ENCODE results near the gene AMDHD2. TPM values are rescaled to one million over a fixed set of nuclear protein-coding genes. Genes with fewer than 3 reads are reported as not detected.

The AMDHD2 gene
- total RNA-seq, 1 donor from 2014 or later = 46.4 TPM

DNA sequence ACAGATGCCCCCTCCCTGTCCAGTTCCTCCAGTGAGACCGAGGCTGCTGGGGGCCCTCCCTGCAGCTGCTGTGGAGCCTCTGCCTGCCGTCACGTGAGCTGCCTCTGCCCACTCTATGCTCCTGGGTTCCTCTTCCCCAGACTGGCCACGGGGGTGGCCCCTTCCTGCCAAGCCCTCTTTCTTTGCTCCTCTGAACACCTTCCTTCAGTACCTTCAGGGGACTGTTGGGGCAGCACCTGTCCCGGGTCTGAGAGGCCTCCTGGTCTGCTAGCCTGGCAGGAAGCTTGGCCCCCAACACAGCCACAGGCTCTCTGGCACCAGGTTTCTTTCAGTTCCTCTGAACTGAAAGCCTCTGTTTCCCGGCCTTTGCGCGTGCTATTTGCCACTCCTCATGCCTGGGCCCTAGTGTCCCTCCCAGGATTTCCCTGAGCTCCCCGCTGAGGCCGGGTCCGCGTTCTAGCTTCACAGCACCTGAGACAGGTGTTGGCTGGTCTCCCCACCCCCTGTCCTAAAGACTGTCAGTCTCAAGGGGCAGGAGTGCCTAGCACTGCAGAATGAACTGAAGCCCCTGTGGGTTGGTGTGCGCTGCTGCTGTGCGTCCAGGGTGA lies 13.0 kb upstream of the AMDHD2 start:
- H3K36me3 Mint-ChIP-seq = no peaks in the 10 kb centered on the region
- TF ChIP-seq, protein P1, sequence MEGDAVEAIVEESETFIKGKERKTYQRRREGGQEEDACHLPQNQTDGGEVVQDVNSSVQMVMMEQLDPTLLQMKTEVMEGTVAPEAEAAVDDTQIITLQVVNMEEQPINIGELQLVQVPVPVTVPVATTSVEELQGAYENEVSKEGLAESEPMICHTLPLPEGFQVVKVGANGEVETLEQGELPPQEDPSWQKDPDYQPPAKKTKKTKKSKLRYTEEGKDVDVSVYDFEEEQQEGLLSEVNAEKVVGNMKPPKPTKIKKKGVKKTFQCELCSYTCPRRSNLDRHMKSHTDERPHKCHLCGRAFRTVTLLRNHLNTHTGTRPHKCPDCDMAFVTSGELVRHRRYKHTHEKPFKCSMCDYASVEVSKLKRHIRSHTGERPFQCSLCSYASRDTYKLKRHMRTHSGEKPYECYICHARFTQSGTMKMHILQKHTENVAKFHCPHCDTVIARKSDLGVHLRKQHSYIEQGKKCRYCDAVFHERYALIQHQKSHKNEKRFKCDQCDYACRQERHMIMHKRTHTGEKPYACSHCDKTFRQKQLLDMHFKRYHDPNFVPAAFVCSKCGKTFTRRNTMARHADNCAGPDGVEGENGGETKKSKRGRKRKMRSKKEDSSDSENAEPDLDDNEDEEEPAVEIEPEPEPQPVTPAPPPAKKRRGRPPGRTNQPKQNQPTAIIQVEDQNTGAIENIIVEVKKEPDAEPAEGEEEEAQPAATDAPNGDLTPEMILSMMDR (IDR thresholded peaks at IDR 0.05; ENCODE audit: unreplicated experiment) = no peak
- H3K27ac Mint-ChIP-seq = no peak overlapping the region
- peaks cover 18% of the 10 kb centered on the region for H3K4me1 Mint-ChIP-seq
- no peaks in the 10 kb centered on the region for H3K9me3 Mint-ChIP-seq
- no peak for DNase-seq (ENCODE audit: low spot score in 2 of 2, unreplicated experiment in 2 of 2)
- H3K4me3 Mint-ChIP-seq = no peak overlapping the region
- H3K27me3 Mint-ChIP-seq (ENCODE audit: low read depth) = peaks cover 3% of the 10 kb centered on the region

DNA sequence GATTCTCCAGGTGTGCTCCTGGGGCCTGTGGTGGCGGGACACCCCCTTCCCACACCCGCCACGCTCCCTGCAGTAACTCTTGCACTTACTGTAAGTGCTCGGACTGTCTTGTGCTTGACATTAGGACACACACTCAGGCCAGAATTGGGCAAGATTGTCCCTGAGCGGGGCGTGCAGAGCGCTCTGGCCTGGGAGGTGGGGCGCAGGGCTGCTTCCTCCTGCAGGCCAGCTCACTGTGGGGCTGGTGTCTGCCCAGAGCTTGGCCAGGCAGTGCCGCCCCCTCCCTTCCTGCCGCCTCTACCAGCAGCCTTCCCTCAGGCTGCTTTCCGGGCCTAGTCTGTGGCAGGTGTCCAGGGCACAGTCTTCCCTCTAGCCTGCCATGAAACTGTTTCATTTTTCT lies 12.5 kb upstream of the AMDHD2 start:
- H3K4me1 Mint-ChIP-seq = peaks cover 18% of the 10 kb centered on the region
- no peak for DNase-seq (ENCODE audit: low spot score in 2 of 2, unreplicated experiment in 2 of 2)
- H3K27me3 Mint-ChIP-seq (ENCODE audit: low read depth) = peaks cover 3% of the 10 kb centered on the region
- no peaks in the 10 kb centered on the region for H3K36me3 Mint-ChIP-seq
- H3K4me3 Mint-ChIP-seq = no peak overlapping the region
- H3K9me3 Mint-ChIP-seq = no peaks in the 10 kb centered on the region
- TF ChIP-seq, protein P1 (IDR thresholded peaks at IDR 0.05; ENCODE audit: unreplicated experiment) = no peak
- H3K27ac Mint-ChIP-seq = no peak overlapping the region

DNA sequence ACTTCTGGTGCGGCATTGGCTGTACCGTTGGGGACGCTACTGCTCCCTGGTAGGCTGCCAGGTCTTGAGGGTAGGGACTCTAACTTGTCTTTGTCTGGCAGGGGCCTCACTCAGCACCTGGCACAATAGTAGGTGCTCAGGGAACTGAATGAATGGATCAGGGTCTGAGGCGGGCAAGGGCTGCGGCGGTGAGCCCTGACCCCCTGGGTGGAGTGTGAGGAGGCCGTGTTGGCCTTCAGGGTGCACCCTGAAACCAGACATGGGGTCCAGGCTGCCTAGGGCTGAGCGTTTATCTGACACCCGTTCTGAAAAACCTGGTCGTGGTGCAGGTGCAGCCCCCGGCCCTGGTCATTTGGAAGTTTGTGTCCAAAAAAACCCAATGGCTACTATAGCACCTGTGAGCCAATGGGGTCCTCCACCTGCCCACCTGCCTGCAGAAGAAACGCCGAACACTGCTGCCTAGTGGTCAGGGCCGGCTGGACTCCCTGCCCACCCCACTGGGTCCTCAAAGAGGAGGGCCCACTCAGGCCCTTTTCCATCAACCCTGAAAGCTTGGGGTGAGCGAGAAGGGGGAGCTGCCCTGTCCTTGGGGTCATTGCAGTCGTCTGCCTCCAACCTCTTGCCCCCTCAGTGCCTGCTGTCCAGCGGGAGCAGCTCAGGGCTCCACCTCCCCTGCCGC lies 11.3 kb upstream of the AMDHD2 start:
- Mint-ChIP-seq H3K36me3 (no peaks in the 10 kb centered on the region), H3K27me3 (ENCODE audit: low read depth) (peaks cover 3% of the 10 kb centered on the region), H3K4me3 (no peak overlapping the region), H3K4me1 (peaks cover 22% of the 10 kb centered on the region), H3K27ac (no peak overlapping the region), H3K9me3 (no peaks in the 10 kb centered on the region)
- TF ChIP-seq, protein P1 (IDR thresholded peaks at IDR 0.05; ENCODE audit: unreplicated experiment) = no peak
- DNase-seq (ENCODE audit: low spot score in 2 of 2, unreplicated experiment in 2 of 2) = no peak

DNA sequence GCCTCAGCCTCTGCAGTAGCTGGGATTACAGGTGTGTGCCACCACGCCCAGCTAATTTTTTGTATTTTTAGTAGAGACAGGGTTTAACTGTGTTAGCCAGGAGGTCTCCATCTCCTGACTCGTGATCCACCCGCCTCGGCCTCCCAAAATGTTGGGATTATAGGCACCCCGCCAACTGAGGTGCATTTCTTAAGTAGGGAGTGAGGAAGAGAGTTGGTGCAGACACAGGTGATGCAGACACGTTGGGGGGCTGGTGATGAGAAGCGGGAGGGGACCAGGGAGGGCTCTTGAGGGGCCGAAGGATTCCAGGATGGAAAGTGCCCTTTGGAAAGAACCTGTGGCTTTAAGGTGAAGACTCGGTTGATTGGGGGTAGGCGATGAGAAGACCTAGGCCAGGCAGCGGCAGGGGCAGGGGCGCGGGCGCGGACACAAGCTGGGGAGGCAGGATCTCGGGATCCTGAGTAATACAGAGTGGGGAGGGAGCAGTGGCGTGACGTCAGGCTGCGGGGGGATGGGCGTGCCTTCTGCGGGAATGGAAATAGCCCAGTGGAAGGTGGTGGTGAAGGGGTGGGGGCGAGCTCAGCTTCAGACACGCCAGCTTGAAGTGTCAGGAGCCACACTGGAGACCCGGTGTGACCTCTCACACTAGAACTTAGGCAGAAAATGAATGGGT lies 8.9 kb upstream of the AMDHD2 start:
- no peaks in the 10 kb centered on the region for H3K36me3 Mint-ChIP-seq
- no peak for DNase-seq (ENCODE audit: low spot score in 2 of 2, unreplicated experiment in 2 of 2)
- H3K4me3 Mint-ChIP-seq = no peak overlapping the region
- peaks cover 34% of the 10 kb centered on the region for H3K4me1 Mint-ChIP-seq
- H3K27ac Mint-ChIP-seq = peak overlapping the region; percentile 14
- H3K9me3 Mint-ChIP-seq = no peaks in the 10 kb centered on the region
- peaks cover 3% of the 10 kb centered on the region for H3K27me3 Mint-ChIP-seq (ENCODE audit: low read depth)
- TF ChIP-seq, protein P1 (IDR thresholded peaks at IDR 0.05; ENCODE audit: unreplicated experiment) = no peak

DNA sequence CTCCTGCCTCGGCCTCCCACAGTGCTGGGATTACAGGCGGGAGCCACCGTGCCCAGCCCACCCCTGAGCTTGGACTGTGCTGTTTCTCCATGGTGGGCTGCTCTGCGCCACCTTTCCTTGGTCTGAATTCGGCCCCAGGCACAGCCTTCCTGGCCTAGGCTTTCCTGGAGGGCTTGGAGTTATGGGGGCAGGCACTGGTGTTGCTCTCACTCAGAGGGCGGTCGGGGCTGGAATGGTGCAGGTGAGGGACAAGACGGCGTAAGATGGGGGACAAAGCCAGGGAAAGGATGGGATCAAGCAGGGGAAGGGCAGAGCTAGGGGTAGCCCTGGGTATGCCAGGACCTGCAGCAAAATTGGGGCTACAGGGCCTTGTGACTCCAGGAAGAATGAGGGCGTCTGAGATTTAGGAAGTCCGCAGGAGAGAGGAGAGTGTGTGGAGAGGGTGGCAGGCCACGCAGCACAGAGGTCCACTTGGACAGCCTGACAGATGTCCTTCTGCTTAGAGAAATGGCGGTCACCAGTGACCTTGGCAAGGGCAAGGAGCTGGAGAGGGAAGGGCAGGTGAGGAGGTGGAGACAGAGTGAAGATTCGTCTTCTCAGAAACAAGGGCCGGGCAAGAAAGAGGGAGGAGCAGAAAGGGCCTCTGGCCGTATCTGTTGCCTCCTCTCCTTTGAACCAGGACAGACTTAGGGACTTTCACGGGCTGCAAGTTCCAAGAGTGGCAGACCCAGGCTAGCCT lies 8.0 kb upstream of the AMDHD2 start:
- TF ChIP-seq, protein P1 (IDR thresholded peaks at IDR 0.05; ENCODE audit: unreplicated experiment) = no peak
- no peaks in the 10 kb centered on the region for H3K36me3 Mint-ChIP-seq
- no peaks in the 10 kb centered on the region for H3K9me3 Mint-ChIP-seq
- no peak for DNase-seq (ENCODE audit: low spot score in 2 of 2, unreplicated experiment in 2 of 2)
- H3K4me3 Mint-ChIP-seq = peak overlapping the region; percentile 69
- peaks cover 3% of the 10 kb centered on the region for H3K27me3 Mint-ChIP-seq (ENCODE audit: low read depth)
- H3K4me1 Mint-ChIP-seq = peaks cover 43% of the 10 kb centered on the region
- peak overlapping the region; percentile 91 for H3K27ac Mint-ChIP-seq
